SKM-1 treated with dmso at 0.1 percent for 144 hours (cell line): ENCODE results near the gene CSNK1G3.
A peak's percentile ranks its signal among the peaks of the same experiment; 100 is the strongest.
"Not testable (repeated sequence)": the region's sequence is repeated elsewhere in the genome, so short reads cannot be mapped to it uniquely, and the experiment has no call there.

Experiments used
- DNase-seq: peaks from one replicate; lab custom pipeline; 2025; ENCODE audit not compliant: unreplicated experiment; lab: John Stamatoyannopoulos, UW

The CSNK1G3 gene

DNA sequence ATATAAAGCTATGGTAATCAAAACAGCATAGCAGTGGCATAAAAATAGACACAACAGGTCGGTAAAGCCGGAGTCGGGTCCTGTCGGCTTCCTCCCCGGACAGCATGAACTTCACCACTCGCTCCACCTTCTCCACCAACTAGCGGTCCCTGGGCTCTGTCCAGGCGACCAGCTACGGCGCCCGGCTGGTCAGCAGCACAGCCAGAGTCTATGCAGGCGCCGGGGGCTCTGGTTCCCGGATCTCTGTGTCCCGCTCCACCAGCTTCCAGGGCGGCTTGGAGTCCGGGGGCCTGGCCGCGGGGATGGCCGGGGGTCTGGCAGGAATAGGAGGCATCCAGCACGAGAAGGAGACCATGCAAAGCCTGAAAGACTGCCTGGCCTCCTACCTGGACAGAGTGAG is 124.0 kb downstream of the CSNK1G3 start:
- no peak for DNase-seq

DNA sequence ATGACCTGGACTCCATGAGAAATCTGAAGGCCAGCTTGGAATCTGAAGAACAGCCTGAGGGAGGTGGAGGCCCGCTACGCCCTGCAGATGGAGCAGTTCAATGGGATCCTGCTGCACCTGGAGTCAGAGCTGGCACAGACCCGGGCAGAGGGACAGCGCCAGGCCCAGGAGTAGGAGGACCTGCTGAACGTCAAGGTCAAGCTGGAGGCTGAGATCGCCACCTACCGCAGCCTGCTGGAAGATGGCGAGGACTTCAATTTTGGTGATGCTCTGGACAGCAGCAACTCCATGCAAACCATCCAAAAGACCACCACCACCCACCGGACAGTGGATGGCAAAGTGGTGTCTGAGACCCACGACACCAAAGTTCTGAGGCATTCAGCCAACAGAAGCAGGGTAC is 125.1 kb downstream of the CSNK1G3 start:
- not testable (repeated sequence) for DNase-seq

DNA sequence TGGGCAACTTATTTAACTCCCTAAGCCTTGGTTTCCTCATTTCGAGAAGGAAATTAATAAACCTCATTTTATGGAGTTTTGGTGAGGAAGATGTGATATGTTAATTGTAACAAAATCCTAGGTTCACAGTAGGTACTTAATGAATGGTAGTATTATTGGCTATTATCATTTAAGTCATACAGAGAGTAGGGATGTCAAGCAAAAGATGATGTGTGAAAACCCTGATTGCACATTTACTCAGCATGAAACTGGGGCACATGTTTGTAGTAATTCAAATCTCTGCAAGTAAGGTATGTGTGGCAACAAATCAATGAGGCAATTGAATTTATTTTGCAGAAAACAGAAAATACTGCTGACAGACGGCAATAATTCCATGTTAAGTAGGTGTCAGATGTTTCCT is 127.3 kb downstream of the CSNK1G3 start:
- DNase-seq = no peak

DNA sequence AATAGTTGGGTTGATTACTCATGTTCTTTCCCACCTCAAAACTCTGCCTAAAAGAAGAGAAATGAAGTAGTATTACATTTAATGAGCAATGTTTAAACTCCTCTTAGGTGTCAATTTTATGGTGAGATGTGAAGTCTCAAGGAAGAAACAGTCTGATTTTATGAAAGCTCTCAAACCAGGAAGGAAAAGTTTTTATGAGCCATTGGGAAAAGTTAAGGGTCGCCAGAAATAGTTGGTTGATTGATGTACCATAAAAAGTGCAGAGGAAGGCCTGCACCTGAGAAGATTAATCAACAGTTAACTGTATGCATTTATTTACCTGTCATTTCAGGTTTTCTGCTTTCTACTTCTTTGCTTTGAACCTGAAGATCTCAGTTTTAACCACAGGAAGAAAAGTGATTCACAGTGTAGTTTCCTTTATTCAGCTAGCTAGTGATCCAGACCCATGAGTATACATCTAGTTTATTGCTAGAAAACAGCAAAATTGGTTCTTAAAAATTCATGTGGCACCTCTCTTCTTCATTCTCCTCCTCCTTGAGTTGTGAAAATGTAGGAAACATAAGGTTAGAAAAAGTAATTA is 133.1 kb downstream of the CSNK1G3 start:
- no peak for DNase-seq

DNA sequence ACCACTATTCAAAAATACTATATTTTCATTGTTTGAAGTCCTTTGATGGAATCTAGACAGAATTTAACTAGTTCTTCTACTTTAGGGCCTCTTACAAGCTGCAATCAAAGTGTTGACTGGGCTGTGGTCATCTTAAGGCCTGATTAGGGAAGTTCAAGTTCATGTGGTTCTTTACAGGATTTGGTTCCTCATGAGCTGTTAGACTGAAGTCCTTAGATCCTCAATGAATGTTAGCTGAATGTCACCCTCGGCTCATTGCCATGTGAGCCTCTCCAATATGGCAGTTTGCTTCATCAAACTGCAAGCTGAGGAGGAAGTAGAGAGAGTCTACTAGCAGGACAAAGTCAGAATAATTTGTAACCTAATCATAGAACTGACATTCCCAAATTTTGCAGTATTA is 135.1 kb downstream of the CSNK1G3 start:
- DNase-seq = peak; percentile 76

DNA sequence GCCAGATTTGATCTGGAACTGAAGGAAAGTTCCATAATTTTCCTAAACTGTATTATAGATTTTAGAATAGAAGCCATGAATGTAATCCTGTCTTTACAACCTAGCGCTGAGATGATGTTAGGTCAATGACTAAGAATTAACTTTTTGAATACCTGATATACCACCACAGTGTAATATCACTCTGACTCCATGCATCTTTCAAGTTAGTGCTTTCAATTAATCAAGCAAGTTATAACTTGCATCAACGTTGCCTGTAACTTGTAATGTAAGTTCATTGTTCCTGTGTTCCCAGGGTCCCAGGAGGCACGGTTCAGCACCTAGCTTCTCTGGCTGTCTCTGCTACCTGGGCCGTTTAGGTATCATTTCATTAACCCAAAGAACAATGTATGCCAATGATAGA is 139.3 kb downstream of the CSNK1G3 start:
- no peak for DNase-seq

DNA sequence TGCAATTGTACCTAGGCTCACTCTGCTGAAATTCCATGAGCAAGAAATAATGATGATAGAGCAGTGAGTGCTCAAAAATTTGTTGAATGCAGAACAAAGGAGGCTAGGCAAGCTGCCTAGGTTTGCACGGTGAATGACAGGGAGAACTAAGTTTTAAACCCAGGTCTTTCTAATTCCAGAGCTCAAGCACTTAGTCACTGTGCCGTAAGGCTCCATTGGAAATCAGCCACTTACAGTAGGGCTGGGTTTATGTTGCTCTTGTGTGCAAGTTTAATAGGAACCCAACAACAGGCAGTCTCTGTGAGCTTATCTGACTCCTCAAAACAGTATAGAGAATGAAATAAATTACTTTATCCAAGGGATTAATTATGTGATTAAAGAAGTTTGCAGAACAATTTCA is 147.0 kb downstream of the CSNK1G3 start:
- no peak for DNase-seq

DNA sequence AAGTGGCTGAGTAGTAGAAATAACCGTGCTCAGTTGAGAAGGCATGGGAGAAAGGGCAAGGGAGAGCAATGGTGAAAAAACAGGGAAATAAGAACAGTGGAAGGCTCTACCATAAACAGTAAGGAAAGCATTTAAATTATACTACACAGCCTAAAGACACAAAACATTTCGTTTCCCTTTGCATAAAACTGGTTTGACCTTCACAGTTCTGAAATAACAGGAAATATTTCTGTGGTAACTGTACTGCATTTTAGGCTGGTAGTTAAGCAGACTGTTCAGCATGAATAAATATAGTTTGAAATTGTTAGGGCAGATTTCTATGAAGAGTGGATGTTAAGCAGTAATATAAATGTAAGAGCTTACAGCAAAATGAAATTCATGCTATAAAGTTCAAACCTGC is 147.5 kb downstream of the CSNK1G3 start:
- no peak for DNase-seq

DNA sequence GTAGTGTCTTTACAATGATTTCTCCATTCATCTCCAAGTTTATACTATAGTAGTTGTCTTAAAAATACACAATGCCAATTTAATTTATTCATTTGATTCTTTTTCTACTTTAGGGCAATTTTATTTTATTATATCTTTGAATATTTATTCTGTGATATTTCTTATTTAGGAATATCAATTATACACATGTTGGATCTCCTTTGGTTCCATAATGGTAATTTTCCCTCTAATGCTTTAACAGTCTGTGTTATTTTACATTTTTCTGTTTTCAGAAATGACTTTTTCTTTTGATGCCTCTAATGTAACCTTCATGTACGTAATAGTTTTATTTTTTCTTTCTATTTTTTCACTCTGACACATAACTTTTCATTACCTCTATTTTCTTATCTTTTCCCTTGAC is 153.0 kb downstream of the CSNK1G3 start:
- DNase-seq = no peak

DNA sequence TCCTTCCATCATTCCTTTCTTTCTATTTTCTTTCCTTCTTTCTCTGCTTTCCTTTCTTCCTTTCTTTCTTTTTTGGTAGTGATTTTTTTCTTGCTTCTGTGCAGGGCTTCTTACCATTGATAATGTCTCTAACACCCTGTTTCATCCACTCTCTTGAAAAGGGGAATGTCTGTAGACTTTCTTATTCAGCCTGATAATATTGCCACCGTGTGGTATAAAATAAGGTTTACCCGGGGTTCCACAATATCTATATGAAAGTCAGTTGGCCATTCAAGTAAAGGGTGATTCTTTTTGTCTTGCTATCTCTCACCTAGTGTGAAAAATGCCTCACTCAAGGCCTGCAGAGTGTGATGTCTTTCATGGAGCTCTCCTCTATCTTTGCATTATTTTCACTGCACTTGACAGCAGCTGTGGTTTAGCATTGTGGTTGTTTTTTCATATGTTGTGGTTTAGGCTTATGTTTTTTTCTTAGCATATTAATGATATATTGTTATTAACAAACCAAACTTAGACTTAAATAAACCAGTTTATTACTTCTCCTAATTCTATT is 153.9 kb downstream of the CSNK1G3 start:
- DNase-seq = no peak
